Esophagus muscularis mucosa (tissue), 3 donors: Measurements from ENCODE around the gene MTCL1.

Experiments used
- CTCF ChIP-seq, 3 experiments: fragments of 200-600 bp in 2 of 3; fragments of 450-650 bp in 1 of 3; sonication (generic) in 2 of 3; IDR thresholded peaks; one replicate each; pipeline ENCODE4 v1.5.1; 2017 to 2019; ENCODE audit warnings: antibody characterized with exemption in 3 of 3, mild to moderate bottlenecking in 2 of 3, moderate library complexity in 1 of 3
- POLR2A ChIP-seq: fragments of 450-650 bp; IDR thresholded peaks from one replicate; pipeline ENCODE4 v1.6.1; 2017; ENCODE audit warnings: antibody characterized with exemption, moderate library complexity, mild to moderate bottlenecking, low read depth
- POLR2AphosphoS5 ChIP-seq, 2 donors: sonication (generic); formaldehyde crosslinking; IDR thresholded peaks; one replicate each; pipeline ENCODE4 v1.6.1; 2017; ENCODE audit warnings: antibody characterized with exemption in 2 of 2

- TF ChIP-seq POLR2A (no peak), CTCF (IDR thresholded peaks at IDR 0.05) (no peak), POLR2AphosphoS5 (IDR thresholded peaks at IDR 0.05) (no peak)
Observed at GRCh38 chr18:8785855-8786482, 80.6 kb downstream of the MTCL1 start.
